KMS-11 (cell line): Measurements from ENCODE around the gene TMIE.

Experiments
- H2AFZ ChIP-seq: fragments of 200-600 bp; sonication (generic); 2 replicates; pipeline ENCODE4 v1.6.1; 2016; ENCODE audit warnings: antibody characterized with exemption, mixed run types, low read depth
- H3K27ac ChIP-seq: fragments of 200-600 bp; sonication (generic); 2 replicates; pipeline ENCODE4 v1.6.1; 2016; ENCODE audit warnings: mild to moderate bottlenecking, mixed run types
- H3K27me3 ChIP-seq: fragments of 200-600 bp; sonication (generic); 2 replicates; pipeline ENCODE4 v1.6.1; 2017; ENCODE audit warnings: mild to moderate bottlenecking, low read depth, mixed run types, moderate library complexity; ENCODE audit not compliant: insufficient read depth
- H3K36me3 ChIP-seq: fragments of 200-600 bp; sonication (generic); 2 replicates; pipeline ENCODE4 v1.6.1; 2017; ENCODE audit warnings: mild to moderate bottlenecking, mixed run types; ENCODE audit not compliant: insufficient read depth
- H3K4me1 ChIP-seq: fragments of 200-600 bp; sonication (generic); 2 replicates; pipeline ENCODE4 v1.6.1; 2016; ENCODE audit warnings: mild to moderate bottlenecking, low read depth, mixed run types; ENCODE audit not compliant: poor library complexity, severe bottlenecking
- H3K4me2 ChIP-seq: fragments of 200-600 bp; sonication (generic); 2 replicates; pipeline ENCODE4 v1.7.0; 2016; ENCODE audit warnings: mild to moderate bottlenecking, mixed run types
- H3K4me3 ChIP-seq: fragments of 200-600 bp; sonication (generic); IDR thresholded peaks from 2 replicates; pipeline ENCODE4 v1.6.1; 2017; ENCODE audit warnings: low read depth, low read length, mixed read lengths; ENCODE audit not compliant: insufficient read depth
- H3K79me2 ChIP-seq: fragments of 200-600 bp; sonication (generic); 2 replicates; pipeline ENCODE4 v1.6.1; 2016; ENCODE audit warnings: low read depth, mixed run types; ENCODE audit not compliant: insufficient read depth
- H3K9ac ChIP-seq: fragments of 200-600 bp; sonication (generic); 2 replicates; pipeline ENCODE4 v1.6.1; 2016; ENCODE audit warnings: mild to moderate bottlenecking, mixed run types
- H4K20me1 ChIP-seq: fragments of 200-600 bp; sonication (generic); 2 replicates; pipeline ENCODE4 v1.6.1; 2016; ENCODE audit warnings: mild to moderate bottlenecking, mixed run types; ENCODE audit not compliant: insufficient read depth
- CTCF ChIP-seq: fragments of 200-600 bp; sonication (generic); conservative IDR thresholded peaks from 2 replicates; pipeline ENCODE4 v1.6.1; 2017; ENCODE audit warnings: low read depth, mild to moderate bottlenecking, antibody characterized with exemption, low read length, moderate library complexity, mixed read lengths

The TMIE gene

GRCh38 chr3:46694520-46694919 is 6.7 kb upstream of the TMIE start:
- H3K4me2 ChIP-seq = no peak overlapping the region
- no peak for TF ChIP-seq CTCF
- no peaks in the 10 kb centered on the region for H3K79me2 ChIP-seq
- H3K4me1 ChIP-seq = no peaks in the 10 kb centered on the region
- no peaks in the 10 kb centered on the region for H4K20me1 ChIP-seq
- no peak overlapping the region for H3K27ac ChIP-seq
- no peak overlapping the region for H3K4me3 ChIP-seq
- no peak overlapping the region for H3K9ac ChIP-seq
- no peak overlapping the region for H2AFZ ChIP-seq
- no peaks in the 10 kb centered on the region for H3K36me3 ChIP-seq
- H3K27me3 ChIP-seq = no peaks in the 10 kb centered on the region; the same call in 1 of the 2 replicates

GRCh38 chr3:46695177-46695961 is 5.8 kb upstream of the TMIE start:
- Histone ChIP-seq H2AFZ (no peak overlapping the region), H3K27me3 (no peaks in the 10 kb centered on the region; the same call in 1 of the 2 replicates), H3K27ac (no peak overlapping the region), H3K4me2 (no peak overlapping the region), H4K20me1 (no peaks in the 10 kb centered on the region), H3K9ac (no peak overlapping the region), H3K4me1 (no peaks in the 10 kb centered on the region), H3K79me2 (no peaks in the 10 kb centered on the region), H3K4me3 (no peak overlapping the region), H3K36me3 (no peaks in the 10 kb centered on the region)
- no peak; the same call in 1 of the 2 replicates for TF ChIP-seq CTCF

- Histone ChIP-seq H3K27me3 (no peaks in the 10 kb centered on the region; the same call in 1 of the 2 replicates), H3K4me2 (no peak overlapping the region), H3K9ac (no peak overlapping the region)
Observed at GRCh38 chr3:46695962-46696894, 5.0 kb upstream of the TMIE start.

More at GRCh38 chr3:46695962-46696894, 5.0 kb upstream of the TMIE start:
- Histone ChIP-seq H4K20me1 (no peaks in the 10 kb centered on the region), H3K4me3 (no peak overlapping the region), H3K4me1 (no peaks in the 10 kb centered on the region), H2AFZ (no peak overlapping the region), H3K27ac (no peak overlapping the region), H3K79me2 (no peaks in the 10 kb centered on the region), H3K36me3 (no peaks in the 10 kb centered on the region)
- TF ChIP-seq CTCF = no peak
